Endometrial microvascular endothelial cells (primary cell): ENCODE results near the gene CADPS. TPM values are rescaled to one million over a fixed set of nuclear protein-coding genes. Genes with fewer than 3 reads are reported as not detected.

ENCODE experiments used
- in situ Hi-C: cut with HindIII; loops from 2 replicates; pipeline ENCODE4 v1.10.0; 2017; ENCODE audit warnings: low sequenced_read_pairs, low pct_unique_long_range_greater_than_20kb; ENCODE audit errors: inconsistent ontology term
- total RNA-seq: library from RNA; depleted of rRNA; stranded (reverse); fragments of >200 nt; gene quantifications from one replicate; pipeline ENCODE4 v1.2.3, GENCODE V29; 2015; ENCODE audit errors: inconsistent ontology term

The CADPS gene
- total RNA-seq, 1 donor from 2014 or later: not detected

- in situ Hi-C loops: no loop called here
Observed at GRCh38 chr3:62823461-62824050, 51.7 kb downstream of the CADPS start.

GRCh38 chr3:62822905-62823304, 52.3 kb downstream of the CADPS start:
- in situ Hi-C loops: no loop called here

GRCh38 chr3:62818347-62818746, 56.9 kb downstream of the CADPS start:
- in situ Hi-C loops: no loop called here

GRCh38 chr3:62817678-62818077, 57.5 kb downstream of the CADPS start:
- in situ Hi-C loops: no loop called here

GRCh38 chr3:62815981-62816380, 59.2 kb downstream of the CADPS start:
- in situ Hi-C loops: no loop called here

- in situ Hi-C loops: no loop called here
Observed at GRCh38 chr3:62812631-62813030, 62.6 kb downstream of the CADPS start.

- in situ Hi-C loops: no loop called here
Observed at GRCh38 chr3:62811119-62811518, 64.1 kb downstream of the CADPS start.

GRCh38 chr3:62809369-62809768, 65.8 kb downstream of the CADPS start:
- in situ Hi-C loops: no loop called here

- in situ Hi-C loops: no loop called here
Observed at GRCh38 chr3:62805580-62806277, 69.5 kb downstream of the CADPS start.

GRCh38 chr3:62805106-62805505, 70.1 kb downstream of the CADPS start:
- in situ Hi-C loops: no loop called here

- in situ Hi-C loops: no loop called here
Observed at GRCh38 chr3:62803276-62803675, 71.9 kb downstream of the CADPS start.

- in situ Hi-C loops: no loop called here
Observed at GRCh38 chr3:62798000-62798399, 77.2 kb downstream of the CADPS start.

GRCh38 chr3:62797132-62797531, 78.1 kb downstream of the CADPS start:
- in situ Hi-C loops: no loop called here

- in situ Hi-C loops: no loop called here
Observed at GRCh38 chr3:62795978-62796657, 79.1 kb downstream of the CADPS start.

GRCh38 chr3:62793946-62794345, 81.3 kb downstream of the CADPS start:
- in situ Hi-C loops: no loop called here

- in situ Hi-C loops: no loop called here
Observed at GRCh38 chr3:62785384-62785783, 89.8 kb downstream of the CADPS start.

- in situ Hi-C loops: no loop called here
Observed at GRCh38 chr3:62781121-62781520, 94.1 kb downstream of the CADPS start.

- in situ Hi-C loops: no loop called here
Observed at GRCh38 chr3:62777674-62778073, 97.5 kb downstream of the CADPS start.

GRCh38 chr3:62777130-62777529, 98.1 kb downstream of the CADPS start:
- in situ Hi-C loops: no loop called here

GRCh38 chr3:62774221-62774620, 101.0 kb downstream of the CADPS start:
- in situ Hi-C loops: no loop called here
